GM12891 (cell line): ENCODE results near the gene CCNA1.

Experiments used
- PAX5 ChIP-seq: IDR thresholded peaks from 2 replicates; pipeline ENCODE4 v1.6.1; 2011; ENCODE audit warnings: low read length, moderate library complexity, mild to moderate bottlenecking; ENCODE audit not compliant: insufficient read depth, severe bottlenecking
- POLR2A ChIP-seq: IDR thresholded peaks from 2 replicates; pipeline ENCODE4 v1.6.1; 2011; ENCODE audit warnings: low read depth, low read length, control low read depth
- POLR2AphosphoS5 ChIP-seq: IDR thresholded peaks from 2 replicates; pipeline ENCODE4 v1.6.1; 2011; ENCODE audit warnings: low read depth, low read length, control low read depth
- TAF1 ChIP-seq: IDR thresholded peaks from 2 replicates; pipeline ENCODE4 v1.6.1; 2011; ENCODE audit warnings: low read depth, low read length, control low read depth

DNA sequence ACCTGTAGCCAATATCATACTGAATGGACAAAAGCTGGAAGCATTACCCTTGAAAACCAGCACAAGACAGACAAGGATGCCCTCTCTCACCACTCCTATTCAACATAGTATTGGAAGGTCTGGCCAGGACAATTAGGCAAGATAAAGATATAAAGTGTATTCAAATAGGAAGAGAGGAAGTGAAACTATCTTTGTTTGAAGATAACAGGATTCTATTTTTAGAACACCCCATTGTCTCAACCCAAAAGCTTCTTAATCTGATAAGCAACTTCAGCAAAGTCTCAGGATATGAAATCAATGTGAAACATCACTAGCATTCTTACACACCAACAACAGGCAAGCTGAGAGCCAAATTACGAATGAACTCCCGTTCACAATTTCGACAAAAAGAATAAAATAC is 17.8 kb upstream of the CCNA1 start:
- no peak for TF ChIP-seq POLR2A
- TF ChIP-seq POLR2AphosphoS5, result no peak
- TF ChIP-seq TAF1, result no peak
- TF ChIP-seq PAX5, result no peak
